SIG-M5 (cell line): ENCODE results near the gene ARHGAP1.
"Not testable (repeated sequence)": the region's sequence is repeated elsewhere in the genome, so short reads cannot be mapped to it uniquely, and the experiment has no call there.

Experiments used
- DNase-seq: peaks from one replicate; lab custom pipeline; 2025; lab: John Stamatoyannopoulos, UW

ARHGAP1 gene

GRCh38 chr11:46673713-46674462, 26.5 kb downstream of the ARHGAP1 start:
- DNase-seq = no peak

GRCh38 chr11:46672381-46672839, 28.0 kb downstream of the ARHGAP1 start:
- no peak for DNase-seq

- no peak for DNase-seq
Observed at GRCh38 chr11:46671958-46672315, 28.5 kb downstream of the ARHGAP1 start.

- DNase-seq = not testable (repeated sequence)
Observed at GRCh38 chr11:46670521-46670920, 29.9 kb downstream of the ARHGAP1 start.

GRCh38 chr11:46669711-46670139, 30.7 kb downstream of the ARHGAP1 start:
- no peak for DNase-seq

GRCh38 chr11:46668480-46669085, 31.8 kb downstream of the ARHGAP1 start:
- DNase-seq = no peak

- no peak for DNase-seq
Observed at GRCh38 chr11:46667043-46667481, 33.4 kb downstream of the ARHGAP1 start.

- DNase-seq = no peak
Observed at GRCh38 chr11:46666516-46666915, 33.9 kb downstream of the ARHGAP1 start.

GRCh38 chr11:46665356-46665755, 35.1 kb downstream of the ARHGAP1 start:
- no peak for DNase-seq

GRCh38 chr11:46664612-46665011, 35.8 kb downstream of the ARHGAP1 start:
- DNase-seq = no peak

GRCh38 chr11:46663277-46663940, 37.0 kb downstream of the ARHGAP1 start:
- DNase-seq = no peak

- DNase-seq = no peak
Observed at GRCh38 chr11:46662366-46662765, 38.1 kb downstream of the ARHGAP1 start.

GRCh38 chr11:46661836-46662235, 38.6 kb downstream of the ARHGAP1 start:
- no peak for DNase-seq

GRCh38 chr11:46659908-46660307, 40.5 kb downstream of the ARHGAP1 start:
- peak; percentile 77 for DNase-seq

- DNase-seq = no peak
Observed at GRCh38 chr11:46658259-46658658, 42.2 kb downstream of the ARHGAP1 start.

GRCh38 chr11:46657186-46657585, 43.2 kb downstream of the ARHGAP1 start:
- DNase-seq = no peak

GRCh38 chr11:46655631-46656030, 44.8 kb downstream of the ARHGAP1 start:
- DNase-seq = no peak

- DNase-seq = no peak
Observed at GRCh38 chr11:46649180-46649738, 51.2 kb downstream of the ARHGAP1 start.

GRCh38 chr11:46643986-46644385, 56.4 kb downstream of the ARHGAP1 start:
- no peak for DNase-seq

- no peak for DNase-seq
Observed at GRCh38 chr11:46643531-46643930, 56.9 kb downstream of the ARHGAP1 start.

- DNase-seq = no peak
Observed at GRCh38 chr11:46642627-46643335, 57.6 kb downstream of the ARHGAP1 start.

- no peak for DNase-seq
Observed at GRCh38 chr11:46641639-46642038, 58.8 kb downstream of the ARHGAP1 start.
